HepG2 (cell line): ENCODE results near the gene DRC7. TPM values are rescaled to one million over a fixed set of nuclear protein-coding genes. Genes with fewer than 3 reads are reported as not detected.

Experiments
- AGO1 ChIP-seq: fragments of 200-400 bp; formaldehyde crosslinking; IDR thresholded peaks from 2 replicates; pipeline ENCODE4 v1.6.1; 2017; ENCODE audit warnings: mild to moderate bottlenecking, low read depth, low read length, moderate library complexity; ENCODE audit not compliant: poor library complexity, severe bottlenecking
- HNRNPK ChIP-seq: fragments of 200-400 bp; formaldehyde crosslinking; IDR thresholded peaks from 2 replicates; pipeline ENCODE4 v1.6.1; 2018; ENCODE audit warnings: low read length, low read depth, moderate library complexity, mild to moderate bottlenecking; ENCODE audit not compliant: poor library complexity, severe bottlenecking
- HNRNPLL ChIP-seq: fragments of 200-400 bp; formaldehyde crosslinking; IDR thresholded peaks from 2 replicates; pipeline ENCODE4 v1.6.1; 2017; ENCODE audit warnings: mild to moderate bottlenecking, low read depth, low read length; ENCODE audit not compliant: poor library complexity, severe bottlenecking
- MAFG ChIP-seq: sonication (generic); formaldehyde crosslinking; IDR thresholded peaks from 2 replicates; pipeline ENCODE4 v1.5.1; 2020; ENCODE audit warnings: mild to moderate bottlenecking, missing genetic modification reagents
- NFIC ChIP-seq: IDR thresholded peaks from 2 replicates; pipeline ENCODE4 v1.6.1; 2012; ENCODE audit warnings: mild to moderate bottlenecking, low read length, inconsistent platforms
- NFYC ChIP-seq: IDR thresholded peaks from 2 replicates; pipeline ENCODE4 v1.6.1; 2016; ENCODE audit warnings: missing genetic modification reagents, missing compliant biosample characterization
- RAD51 ChIP-seq: fragments of 450-650 bp; IDR thresholded peaks from 2 replicates; pipeline ENCODE4 v1.6.1; 2016; ENCODE audit warnings: borderline replicate concordance
- RXRA ChIP-seq: sonication (generic); formaldehyde crosslinking; IDR thresholded peaks from 2 replicates; pipeline ENCODE4 v1.5.1; 2020; ENCODE audit warnings: missing genetic modification reagents
- RXRB ChIP-seq: IDR thresholded peaks from 2 replicates; pipeline ENCODE4 v1.6.1; 2016; ENCODE audit warnings: borderline replicate concordance, missing genetic modification reagents, missing compliant biosample characterization
- TEAD3 ChIP-seq: optimal IDR thresholded peaks from 2 replicates; pipeline ENCODE3; 2016; ENCODE audit warnings: borderline replicate concordance
- WIZ ChIP-seq: sonication (generic); formaldehyde crosslinking; IDR thresholded peaks from 2 replicates; pipeline ENCODE4 v1.5.1; 2020; ENCODE audit warnings: mild to moderate bottlenecking, missing genetic modification reagents
- ZNF12 ChIP-seq: sonication (generic); formaldehyde crosslinking; IDR thresholded peaks from 2 replicates; pipeline ENCODE4 v1.5.0; 2020; ENCODE audit warnings: missing genetic modification reagents
- ZNF547 ChIP-seq: sonication (generic); formaldehyde crosslinking; IDR thresholded peaks from 2 replicates; pipeline ENCODE4 v1.5.1; 2020; ENCODE audit warnings: mild to moderate bottlenecking, missing genetic modification reagents
- ZNF747 ChIP-seq: sonication (generic); formaldehyde crosslinking; IDR thresholded peaks from 2 replicates; pipeline ENCODE4 v1.8.1; 2023; ENCODE audit warnings: missing genetic modification reagents, mild to moderate bottlenecking, borderline replicate concordance
- polyA plus RNA-seq, 8 experiments: library from polyadenylated mRNA; depleted of rRNA in 3 of 8; stranded (reverse) in 7 of 8; unstranded in 1 of 8; fragments of >200 nt; fragmentation: Illumina TruSeq in 4 of 8; extraction: Trizol in 4 of 8; gene quantifications; 2 replicates each; pipeline versions ENCODE4 v1.2.1 to v1.2.3, GENCODE V29; 2011 to 2016; ENCODE audit warnings: low read depth in 4 of 8, missing spikeins in 1 of 8, mixed read lengths in 1 of 8; ENCODE audit not compliant: insufficient read depth in 1 of 8
- total RNA-seq, 5 experiments: library from RNA; depleted of rRNA; stranded (reverse); fragments of >200 nt; fragmentation: Illumina TruSeq; extraction: Trizol; gene quantifications; 2 replicates each; pipeline ENCODE4 v1.2.3, GENCODE V29; 2016; ENCODE audit warnings: low read depth in 1 of 5
- TF ChIP-seq, protein P1 (sequence below): sonication (generic); formaldehyde crosslinking; IDR thresholded peaks from 2 replicates; pipeline ENCODE4 v1.4.0; 2020; ENCODE audit warnings: missing genetic modification reagents
- TF ChIP-seq, protein P2 (sequence below): sonication (generic); formaldehyde crosslinking; IDR thresholded peaks from 2 replicates; pipeline ENCODE4 v1.4.0; 2020; ENCODE audit warnings: mild to moderate bottlenecking, missing genetic modification reagents
- TF ChIP-seq, protein P3 (sequence below): sonication (generic); formaldehyde crosslinking; IDR thresholded peaks from 2 replicates; pipeline ENCODE4 v1.9.0; 2021; ENCODE audit warnings: mild to moderate bottlenecking, missing genetic modification reagents
- TF ChIP-seq, protein P4 (sequence below): IDR thresholded peaks from 2 replicates; pipeline ENCODE4 v1.6.1; 2016; ENCODE audit warnings: low read depth

Gene DRC7
- total and polyA plus RNA-seq, 2 of the 13 experiments (the other 11 are each of a cell fraction or from before 2014, with no cell fraction given) = 2.7 to 3.4 TPM

DNA sequence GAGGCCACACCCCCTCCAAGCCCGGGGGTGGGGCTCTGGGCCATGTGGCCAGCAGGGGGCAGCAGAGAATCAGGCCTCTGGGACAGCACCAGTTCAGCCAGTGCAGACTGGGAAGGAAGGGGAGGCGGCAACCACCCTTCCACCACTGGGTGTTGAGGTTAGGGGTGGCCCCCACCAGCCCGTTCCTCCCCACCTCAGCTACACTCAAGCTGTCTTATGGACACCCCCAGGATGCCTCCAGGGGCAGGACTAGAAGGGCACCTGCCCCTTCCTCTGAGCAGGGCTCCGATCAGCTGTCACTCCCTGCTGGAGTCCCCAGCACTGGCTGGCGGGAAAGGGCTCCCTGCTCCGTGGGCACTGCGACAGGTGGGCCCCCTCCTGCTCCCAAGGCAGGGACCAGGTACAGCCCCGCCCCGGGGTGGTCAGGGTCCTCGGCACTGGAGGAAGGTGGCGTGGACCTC, 62.8 kb downstream of the DRC7 start (continued):
- no peak for TF ChIP-seq ZNF547 (CRISPR knock-in tag)
- TF ChIP-seq, protein P1, sequence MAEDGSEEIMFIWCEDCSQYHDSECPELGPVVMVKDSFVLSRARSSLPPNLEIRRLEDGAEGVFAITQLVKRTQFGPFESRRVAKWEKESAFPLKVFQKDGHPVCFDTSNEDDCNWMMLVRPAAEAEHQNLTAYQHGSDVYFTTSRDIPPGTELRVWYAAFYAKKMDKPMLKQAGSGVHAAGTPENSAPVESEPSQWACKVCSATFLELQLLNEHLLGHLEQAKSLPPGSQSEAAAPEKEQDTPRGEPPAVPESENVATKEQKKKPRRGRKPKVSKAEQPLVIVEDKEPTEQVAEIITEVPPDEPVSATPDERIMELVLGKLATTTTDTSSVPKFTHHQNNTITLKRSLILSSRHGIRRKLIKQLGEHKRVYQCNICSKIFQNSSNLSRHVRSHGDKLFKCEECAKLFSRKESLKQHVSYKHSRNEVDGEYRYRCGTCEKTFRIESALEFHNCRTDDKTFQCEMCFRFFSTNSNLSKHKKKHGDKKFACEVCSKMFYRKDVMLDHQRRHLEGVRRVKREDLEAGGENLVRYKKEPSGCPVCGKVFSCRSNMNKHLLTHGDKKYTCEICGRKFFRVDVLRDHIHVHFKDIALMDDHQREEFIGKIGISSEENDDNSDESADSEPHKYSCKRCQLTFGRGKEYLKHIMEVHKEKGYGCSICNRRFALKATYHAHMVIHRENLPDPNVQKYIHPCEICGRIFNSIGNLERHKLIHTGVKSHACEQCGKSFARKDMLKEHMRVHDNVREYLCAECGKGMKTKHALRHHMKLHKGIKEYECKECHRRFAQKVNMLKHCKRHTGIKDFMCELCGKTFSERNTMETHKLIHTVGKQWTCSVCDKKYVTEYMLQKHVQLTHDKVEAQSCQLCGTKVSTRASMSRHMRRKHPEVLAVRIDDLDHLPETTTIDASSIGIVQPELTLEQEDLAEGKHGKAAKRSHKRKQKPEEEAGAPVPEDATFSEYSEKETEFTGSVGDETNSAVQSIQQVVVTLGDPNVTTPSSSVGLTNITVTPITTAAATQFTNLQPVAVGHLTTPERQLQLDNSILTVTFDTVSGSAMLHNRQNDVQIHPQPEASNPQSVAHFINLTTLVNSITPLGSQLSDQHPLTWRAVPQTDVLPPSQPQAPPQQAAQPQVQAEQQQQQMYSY = no peak
- TF ChIP-seq RAD51 = no peak
- 0 out of 2 replicates have a peak, but pooled peaks have one; percentile 33 for TF ChIP-seq ZNF12
- peak; percentile 77; the same call in 1 of the 2 replicates for TF ChIP-seq ZNF747 (CRISPR knock-in tag)
- no peak; the same call in 1 of the 2 replicates for TF ChIP-seq NFYC (CRISPR knock-in tag)
- TF ChIP-seq TEAD3 (CRISPR knock-in tag) = peak; percentile 39
- peak; percentile 39 for TF ChIP-seq HNRNPLL
- peak; percentile 65 for TF ChIP-seq RXRB (CRISPR knock-in tag)
- TF ChIP-seq RXRA (CRISPR knock-in tag) = no peak; the same call in 1 of the 2 replicates
- TF ChIP-seq NFIC = no peak
- no peak for TF ChIP-seq WIZ (CRISPR knock-in tag)
- TF ChIP-seq, protein P2, sequence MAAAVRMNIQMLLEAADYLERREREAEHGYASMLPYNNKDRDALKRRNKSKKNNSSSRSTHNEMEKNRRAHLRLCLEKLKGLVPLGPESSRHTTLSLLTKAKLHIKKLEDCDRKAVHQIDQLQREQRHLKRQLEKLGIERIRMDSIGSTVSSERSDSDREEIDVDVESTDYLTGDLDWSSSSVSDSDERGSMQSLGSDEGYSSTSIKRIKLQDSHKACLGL = no peak
- TF ChIP-seq HNRNPK = no peak
- TF ChIP-seq MAFG (CRISPR knock-in tag) = no peak
- TF ChIP-seq AGO1 = peak; percentile 46
- TF ChIP-seq, protein P3, sequence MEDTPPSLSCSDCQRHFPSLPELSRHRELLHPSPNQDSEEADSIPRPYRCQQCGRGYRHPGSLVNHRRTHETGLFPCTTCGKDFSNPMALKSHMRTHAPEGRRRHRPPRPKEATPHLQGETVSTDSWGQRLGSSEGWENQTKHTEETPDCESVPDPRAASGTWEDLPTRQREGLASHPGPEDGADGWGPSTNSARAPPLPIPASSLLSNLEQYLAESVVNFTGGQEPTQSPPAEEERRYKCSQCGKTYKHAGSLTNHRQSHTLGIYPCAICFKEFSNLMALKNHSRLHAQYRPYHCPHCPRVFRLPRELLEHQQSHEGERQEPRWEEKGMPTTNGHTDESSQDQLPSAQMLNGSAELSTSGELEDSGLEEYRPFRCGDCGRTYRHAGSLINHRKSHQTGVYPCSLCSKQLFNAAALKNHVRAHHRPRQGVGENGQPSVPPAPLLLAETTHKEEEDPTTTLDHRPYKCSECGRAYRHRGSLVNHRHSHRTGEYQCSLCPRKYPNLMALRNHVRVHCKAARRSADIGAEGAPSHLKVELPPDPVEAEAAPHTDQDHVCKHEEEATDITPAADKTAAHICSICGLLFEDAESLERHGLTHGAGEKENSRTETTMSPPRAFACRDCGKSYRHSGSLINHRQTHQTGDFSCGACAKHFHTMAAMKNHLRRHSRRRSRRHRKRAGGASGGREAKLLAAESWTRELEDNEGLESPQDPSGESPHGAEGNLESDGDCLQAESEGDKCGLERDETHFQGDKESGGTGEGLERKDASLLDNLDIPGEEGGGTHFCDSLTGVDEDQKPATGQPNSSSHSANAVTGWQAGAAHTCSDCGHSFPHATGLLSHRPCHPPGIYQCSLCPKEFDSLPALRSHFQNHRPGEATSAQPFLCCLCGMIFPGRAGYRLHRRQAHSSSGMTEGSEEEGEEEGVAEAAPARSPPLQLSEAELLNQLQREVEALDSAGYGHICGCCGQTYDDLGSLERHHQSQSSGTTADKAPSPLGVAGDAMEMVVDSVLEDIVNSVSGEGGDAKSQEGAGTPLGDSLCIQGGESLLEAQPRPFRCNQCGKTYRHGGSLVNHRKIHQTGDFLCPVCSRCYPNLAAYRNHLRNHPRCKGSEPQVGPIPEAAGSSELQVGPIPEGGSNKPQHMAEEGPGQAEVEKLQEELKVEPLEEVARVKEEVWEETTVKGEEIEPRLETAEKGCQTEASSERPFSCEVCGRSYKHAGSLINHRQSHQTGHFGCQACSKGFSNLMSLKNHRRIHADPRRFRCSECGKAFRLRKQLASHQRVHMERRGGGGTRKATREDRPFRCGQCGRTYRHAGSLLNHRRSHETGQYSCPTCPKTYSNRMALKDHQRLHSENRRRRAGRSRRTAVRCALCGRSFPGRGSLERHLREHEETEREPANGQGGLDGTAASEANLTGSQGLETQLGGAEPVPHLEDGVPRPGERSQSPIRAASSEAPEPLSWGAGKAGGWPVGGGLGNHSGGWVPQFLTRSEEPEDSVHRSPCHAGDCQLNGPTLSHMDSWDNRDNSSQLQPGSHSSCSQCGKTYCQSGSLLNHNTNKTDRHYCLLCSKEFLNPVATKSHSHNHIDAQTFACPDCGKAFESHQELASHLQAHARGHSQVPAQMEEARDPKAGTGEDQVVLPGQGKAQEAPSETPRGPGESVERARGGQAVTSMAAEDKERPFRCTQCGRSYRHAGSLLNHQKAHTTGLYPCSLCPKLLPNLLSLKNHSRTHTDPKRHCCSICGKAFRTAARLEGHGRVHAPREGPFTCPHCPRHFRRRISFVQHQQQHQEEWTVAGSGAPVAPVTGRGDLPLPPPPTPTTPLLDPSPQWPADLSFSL = no peak
- TF ChIP-seq, protein P4, sequence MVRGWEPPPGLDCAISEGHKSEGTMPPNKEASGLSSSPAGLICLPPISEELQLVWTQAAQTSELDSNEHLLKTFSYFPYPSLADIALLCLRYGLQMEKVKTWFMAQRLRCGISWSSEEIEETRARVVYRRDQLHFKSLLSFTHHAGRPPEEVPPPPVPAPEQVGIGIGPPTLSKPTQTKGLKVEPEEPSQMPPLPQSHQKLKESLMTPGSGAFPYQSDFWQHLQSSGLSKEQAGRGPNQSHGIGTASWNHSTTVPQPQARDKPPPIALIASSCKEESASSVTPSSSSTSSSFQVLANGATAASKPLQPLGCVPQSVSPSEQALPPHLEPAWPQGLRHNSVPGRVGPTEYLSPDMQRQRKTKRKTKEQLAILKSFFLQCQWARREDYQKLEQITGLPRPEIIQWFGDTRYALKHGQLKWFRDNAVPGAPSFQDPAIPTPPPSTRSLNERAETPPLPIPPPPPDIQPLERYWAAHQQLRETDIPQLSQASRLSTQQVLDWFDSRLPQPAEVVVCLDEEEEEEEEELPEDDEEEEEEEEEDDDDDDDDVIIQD (CRISPR knock-in tag) = peak; percentile 52; the same call in 1 of the 2 replicates
